Activated CD8-positive, alpha-beta memory T cell treated with anti-CD3 and anti-CD28 coated beads for 1 hour (primary cell): Measurements from ENCODE around the gene DTX3L.
A peak's percentile ranks its signal among the peaks of the same experiment; 100 is the strongest.
"Not testable (repeated sequence)": the region's sequence is repeated elsewhere in the genome, so short reads cannot be mapped to it uniquely, and the experiment has no call there.

Source experiments
- DNase-seq, 2 donors: peaks; one replicate each; pipeline ENCODE4 v3.0.0-alpha.2; 2020; ENCODE audit warnings: low read depth in 1 of 2; ENCODE audit errors: extremely low read depth in 1 of 2

The DTX3L gene

DNA sequence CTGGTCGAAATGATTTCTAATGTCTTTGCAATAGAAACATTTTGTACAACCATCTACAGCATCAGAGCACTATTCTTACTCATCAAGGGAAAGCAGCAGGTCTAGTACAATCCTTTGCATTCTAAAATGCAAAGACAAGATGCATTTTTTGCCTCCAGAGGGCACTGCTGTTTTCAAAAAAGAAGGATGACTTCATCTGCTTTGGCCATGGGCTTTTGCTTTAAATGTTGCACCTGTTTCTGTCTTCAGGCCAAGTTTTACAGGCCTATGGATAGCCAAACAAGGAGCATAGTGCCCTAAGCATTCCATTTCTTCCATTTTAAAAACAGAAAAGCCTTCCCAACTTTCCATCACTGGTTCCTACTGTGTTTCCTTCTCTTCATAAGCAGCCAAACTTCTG, 3.5 kb upstream of the DTX3L start:
- peak in 1 of 2 donors; percentile 14 for DNase-seq

DNA sequence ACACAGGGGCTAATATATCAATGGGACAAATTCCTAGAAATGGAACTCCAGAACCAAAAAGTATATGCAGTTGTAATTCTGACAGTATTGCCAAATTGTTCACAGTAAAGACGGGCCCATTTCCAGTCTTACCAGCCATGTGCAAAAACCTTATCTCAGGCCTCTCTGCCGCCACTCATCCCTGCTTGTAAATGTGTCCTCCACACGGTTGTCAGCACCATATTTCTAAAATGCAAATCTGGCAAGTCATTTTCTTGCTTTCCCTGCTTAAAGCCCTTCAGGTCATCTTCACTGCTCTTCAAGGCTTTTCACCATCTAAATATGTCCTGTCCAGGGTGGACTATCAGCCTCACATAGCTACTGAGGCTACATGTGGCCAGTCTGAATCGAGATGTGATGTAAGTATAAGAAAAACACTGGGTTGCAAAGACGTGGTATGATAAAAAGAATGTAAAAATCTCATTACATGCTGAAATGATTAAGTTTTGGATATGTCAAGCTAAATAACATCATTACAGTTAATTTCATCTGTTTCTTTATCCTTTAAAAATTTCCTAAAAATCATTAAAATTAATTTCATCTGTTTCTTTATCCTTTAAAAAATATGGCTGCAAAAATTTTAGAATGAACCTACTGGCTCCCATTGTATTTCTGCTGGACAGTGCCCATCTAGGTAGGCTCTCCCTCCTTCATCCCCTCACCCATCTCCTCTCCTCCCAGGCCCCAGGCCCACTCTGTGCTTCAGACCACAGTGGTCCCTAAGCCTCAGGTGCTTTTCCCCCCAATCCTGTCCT, 1.0 kb upstream of the DTX3L start:
- no peak for DNase-seq

DNA sequence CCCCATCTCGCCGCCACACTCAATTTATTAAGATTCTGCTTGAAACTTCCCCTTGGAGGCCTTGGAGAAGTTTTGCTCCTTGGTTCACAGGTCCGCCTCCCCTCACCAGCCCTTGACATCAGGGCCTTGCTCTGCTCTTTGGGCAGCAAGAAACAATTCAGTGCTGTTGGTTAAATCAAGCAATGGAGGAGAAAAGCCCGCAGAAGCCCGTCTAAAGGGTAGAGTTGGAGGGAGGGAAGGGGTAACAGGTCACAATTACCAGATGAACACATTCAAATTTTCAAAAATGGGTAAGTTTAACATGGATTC, 467 bp upstream of the DTX3L start:
- DNase-seq: no peak

DNA sequence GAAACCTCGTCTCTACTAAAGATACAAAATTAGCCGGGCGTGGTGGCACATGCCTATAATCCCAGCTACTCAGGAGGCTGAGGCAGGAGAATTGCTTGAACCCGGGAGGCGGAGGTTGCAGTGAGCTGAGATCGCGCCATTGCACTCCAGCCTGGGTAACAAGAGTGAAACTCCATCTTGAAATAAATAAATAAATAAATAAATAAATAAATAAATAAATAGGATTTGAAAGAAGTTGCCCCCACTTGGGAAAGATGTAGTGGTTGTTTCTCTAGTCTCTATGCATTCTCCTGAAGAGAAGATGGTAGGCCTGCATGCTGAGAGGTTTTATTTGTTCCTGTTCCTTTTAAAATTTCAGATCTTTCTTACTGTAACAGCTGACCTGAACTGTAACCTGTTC, 4.0 kb downstream of the DTX3L start:
- DNase-seq: not testable (repeated sequence)

DNA sequence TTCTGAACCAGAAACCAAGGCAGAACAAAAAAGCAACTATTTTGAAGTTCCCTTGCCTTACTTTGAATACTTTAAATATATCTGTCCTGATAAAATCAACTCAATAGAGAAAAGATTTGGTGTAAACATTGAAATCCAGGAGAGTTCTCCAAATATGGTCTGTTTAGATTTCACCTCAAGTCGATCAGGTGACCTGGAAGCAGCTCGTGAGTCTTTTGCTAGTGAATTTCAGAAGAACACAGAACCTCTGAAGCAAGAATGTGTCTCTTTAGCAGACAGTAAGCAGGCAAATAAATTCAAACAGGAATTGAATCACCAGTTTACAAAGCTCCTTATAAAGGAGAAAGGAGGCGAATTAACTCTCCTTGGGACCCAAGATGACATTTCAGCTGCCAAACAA, 4.6 kb downstream of the DTX3L start:
- no peak for DNase-seq

DNA sequence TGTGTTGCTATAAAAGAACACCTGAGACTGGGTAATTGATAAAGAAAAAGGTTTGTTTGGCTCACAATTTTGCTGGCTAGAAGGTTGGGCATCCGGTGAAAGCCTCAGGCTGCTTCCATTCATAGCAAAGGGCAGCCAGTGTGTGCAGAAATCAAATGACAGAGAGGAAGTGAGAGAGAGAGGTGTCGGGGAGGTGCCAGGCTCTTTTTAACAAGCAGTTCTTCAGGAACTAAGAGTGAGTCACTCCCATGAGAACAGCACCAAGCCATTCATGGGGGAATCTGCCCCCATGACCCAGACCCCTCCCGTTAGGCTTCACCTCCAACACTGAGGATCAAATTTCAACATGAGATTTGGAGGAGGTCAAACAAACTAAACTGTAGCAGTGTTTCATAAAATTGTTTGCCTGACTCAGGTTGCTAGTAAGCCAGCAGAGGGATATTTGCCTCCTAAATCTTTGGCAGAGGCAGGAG, 8.8 kb downstream of the DTX3L start:
- no peak for DNase-seq

DNA sequence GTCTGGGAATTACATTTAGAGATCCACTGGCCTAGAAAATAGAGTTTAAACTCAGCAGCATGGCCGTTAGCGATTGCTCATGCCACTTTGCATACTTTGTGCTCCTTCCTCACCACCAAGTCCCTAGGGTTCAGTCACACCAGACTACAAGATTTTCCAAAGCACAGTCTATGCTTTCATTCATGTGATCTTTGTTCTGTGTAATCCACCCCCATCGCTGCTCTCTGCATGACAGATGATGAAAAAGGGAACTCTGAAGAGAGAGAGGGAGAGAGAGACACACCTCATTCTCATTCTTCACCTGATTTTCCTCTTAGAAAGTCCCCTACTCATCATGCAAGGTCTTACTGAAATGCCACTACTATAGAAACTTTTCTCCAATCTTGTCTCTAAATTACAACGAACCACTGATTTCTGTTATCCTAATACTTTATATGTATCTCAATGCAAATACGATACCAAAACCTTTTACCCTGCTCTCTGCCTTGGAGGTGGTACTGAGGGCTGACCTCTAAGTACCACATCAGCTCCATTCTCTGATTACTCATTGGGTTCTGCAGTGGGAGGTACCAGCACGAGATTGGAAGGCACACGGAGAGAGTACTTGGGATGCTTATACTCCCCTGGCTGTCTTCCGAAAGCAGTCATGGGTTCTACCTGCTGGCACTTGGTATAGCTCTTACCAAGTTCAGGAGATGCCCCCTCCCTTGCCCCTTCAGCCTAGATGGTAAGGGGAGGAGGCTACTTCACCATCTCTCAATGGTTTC, 12.2 kb downstream of the DTX3L start:
- no peak for DNase-seq

DNA sequence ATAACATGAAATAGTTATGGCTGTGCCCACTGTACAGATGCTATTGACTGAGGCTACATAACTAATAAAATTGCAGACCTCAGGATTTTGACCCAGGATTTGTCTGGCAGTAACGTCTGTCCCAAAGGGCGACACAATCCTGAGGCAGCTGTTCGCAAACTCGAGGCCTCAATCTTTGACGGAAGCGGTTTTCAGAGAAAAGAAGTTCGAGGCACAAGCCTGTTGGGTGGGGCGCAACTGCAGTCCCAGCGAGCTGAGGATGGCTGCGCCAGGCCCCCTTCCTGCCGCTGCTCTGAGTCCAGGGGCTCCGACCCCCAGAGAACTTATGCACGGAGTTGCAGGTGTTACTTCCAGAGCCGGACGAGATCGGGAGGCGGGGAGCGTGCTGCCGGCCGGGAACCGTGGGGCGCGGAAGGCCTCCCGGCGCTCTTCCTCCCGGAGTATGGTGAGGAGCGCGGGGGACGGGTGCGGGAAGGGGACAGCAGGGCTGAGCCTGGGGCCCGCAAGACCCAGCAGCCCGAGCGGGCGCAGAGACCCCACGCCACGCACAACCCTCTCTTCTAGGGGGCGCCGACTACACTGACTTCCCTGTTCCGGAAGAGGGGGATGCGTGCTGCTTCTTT, 13.4 kb downstream of the DTX3L start, which contains the start of gene PARP15:
Gene PARP15, plus strand, starts transcription at position 242 of the 623 bp plus-strand sequence. Its CDS starts 18 bp downstream, at position 260.
- DNase-seq: peak in 1 of 2 donors; percentile 19

DNA sequence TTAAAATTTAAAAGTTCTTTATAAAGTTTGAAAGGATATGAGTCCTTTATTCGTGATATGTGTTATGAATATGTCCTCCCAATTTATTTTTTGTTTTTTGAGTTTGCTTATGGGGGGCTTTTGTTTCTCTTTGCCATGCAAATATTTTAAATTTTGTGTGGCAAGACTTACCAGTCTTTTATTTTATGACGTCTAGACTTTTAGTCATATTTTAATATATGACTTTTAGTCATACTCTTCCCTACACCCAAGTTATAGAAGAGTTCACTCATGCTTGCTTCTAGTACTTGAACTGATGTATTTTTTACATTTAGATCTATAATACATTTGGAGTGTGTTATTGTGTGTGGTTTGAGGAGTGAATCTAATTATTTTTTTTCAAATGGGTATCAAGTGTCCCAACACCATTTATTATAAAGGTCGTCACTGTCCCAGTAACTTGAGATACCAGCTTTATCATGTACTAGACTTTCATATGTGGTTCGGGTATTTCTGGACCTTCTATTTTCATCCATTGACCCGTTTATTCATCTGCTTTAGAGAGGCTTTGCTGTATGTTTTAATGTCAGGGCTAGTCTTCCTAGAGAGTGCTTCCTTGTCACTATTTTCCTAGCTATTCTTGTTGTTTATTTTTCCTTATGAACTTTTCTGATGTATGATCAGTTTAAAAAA, 14.1 kb downstream of the DTX3L start:
- DNase-seq: no peak

DNA sequence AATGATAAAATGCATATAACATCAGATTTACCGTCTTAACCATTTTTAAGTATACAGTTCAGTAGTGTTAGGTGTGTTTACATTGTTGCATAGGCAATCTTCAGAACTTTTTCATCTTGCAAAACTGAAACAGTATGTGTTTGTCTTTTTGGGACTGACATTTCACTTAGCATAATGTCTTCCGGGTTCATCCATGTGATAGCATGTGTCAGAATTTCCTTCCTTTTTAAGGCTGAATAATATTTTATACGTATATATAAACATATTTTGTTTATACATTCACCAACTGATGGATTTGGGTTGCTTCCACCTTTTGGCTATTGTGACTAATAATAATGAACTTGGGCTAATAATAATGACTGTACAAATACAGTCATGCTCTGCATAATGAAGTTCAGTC, 16.3 kb downstream of the DTX3L start:
- no peak for DNase-seq

DNA sequence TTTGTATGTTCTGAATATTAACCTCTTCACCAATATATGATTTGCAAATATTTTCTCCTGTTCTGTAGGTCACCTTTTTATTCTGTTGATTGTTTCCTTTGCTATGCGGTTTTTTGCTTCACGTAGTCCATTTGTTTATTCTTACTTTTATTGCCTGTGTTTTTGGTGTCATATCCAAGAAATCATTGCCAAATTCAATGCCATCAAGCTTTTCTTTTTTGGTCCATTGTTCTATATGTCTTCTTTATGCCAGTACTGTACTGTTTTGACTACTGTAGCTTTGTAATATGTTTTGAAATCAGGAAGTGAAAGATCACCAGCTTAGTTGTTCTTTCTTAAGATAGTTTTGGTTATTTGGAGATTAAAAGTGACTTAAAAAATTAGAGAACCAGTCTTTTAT, 17.5 kb downstream of the DTX3L start:
- DNase-seq: no peak

DNA sequence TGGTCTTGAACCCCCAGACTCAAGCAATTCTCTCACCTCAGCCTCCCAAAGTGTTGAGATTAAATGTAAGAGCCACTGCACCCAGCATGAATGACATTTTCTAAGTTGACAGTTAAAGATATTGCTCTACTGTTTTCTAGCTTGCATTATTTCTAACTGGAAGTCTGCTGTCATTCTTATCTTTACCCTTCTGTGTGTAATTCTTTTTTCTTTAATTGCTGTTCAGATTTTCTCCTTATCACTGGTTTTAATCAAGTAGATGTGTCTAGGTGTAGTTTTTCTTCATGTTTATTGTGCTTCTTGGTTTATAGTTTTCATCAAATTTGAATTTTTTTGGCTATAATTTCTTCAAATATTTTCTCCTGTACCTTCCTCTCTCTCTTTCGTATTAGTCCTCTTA, 18.3 kb downstream of the DTX3L start:
- no peak for DNase-seq

DNA sequence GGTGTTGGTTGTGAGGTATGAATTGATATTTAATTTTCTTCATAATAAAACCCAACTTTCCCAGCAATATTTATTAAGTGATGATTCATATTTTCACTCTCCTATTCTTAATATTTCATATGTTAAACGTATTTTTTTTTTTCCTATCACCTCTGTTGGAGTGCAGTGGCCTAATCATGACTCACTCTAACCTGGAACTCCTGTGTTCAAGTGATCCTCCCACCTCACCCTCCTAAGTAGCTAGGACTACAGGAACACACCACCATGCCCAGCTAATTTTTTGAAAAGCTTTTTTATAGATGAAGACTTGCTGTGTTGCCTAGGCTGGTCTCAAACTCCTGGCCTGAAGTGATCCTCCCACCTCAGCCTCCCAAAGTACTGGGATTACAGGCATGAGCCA, 22.0 kb downstream of the DTX3L start:
- DNase-seq: no peak

DNA sequence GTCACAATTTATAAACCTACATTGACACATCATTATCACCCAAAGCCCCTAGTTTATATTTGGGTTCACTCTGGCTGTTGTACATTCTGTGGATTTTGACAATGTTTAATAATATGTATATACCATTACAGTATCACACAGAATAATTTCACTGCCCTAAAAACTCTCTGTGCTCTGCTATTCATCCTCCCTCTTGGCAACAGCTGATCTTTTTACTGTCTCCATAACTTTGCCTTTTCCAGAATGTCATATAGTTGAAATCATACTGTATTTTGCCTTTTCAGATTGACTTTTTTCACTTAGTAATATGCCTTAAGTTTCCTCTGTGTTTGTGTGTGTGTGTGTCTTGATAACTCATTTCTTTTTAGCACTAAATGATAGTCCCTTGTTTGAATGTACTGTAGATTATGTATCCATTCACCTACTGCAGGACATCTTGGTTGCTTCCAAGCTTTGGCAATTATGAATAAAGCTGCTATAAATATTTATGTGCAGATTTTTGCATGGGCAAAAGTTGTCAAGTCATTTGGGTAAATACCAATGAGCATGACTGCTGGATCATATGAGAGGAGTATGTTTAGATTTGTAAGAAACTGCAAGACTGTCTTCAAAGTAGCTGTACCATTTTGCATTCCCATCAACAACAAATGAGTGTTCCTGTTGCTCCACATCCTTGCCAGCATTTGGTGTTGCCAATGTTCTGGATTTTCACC, 22.8 kb downstream of the DTX3L start:
- no peak for DNase-seq

DNA sequence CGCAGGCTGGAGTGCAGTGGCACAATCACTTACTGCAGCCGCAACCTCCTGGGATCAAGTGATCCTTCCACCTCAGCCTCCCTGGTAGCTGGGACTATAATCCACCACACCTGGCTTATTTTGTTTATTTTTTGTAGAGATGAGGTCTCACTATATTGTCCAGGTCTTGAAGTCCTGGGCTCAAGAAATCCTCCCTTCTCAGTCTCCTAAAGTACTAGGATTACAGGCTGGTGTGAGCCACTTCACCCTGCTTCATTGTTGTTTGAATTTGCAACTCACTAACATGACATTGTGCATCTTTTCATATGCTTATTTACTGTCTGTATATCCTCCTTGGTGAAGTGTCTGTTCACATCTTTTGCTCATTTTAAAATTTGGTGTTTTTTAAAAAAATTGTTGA, 23.4 kb downstream of the DTX3L start:
- no peak for DNase-seq

DNA sequence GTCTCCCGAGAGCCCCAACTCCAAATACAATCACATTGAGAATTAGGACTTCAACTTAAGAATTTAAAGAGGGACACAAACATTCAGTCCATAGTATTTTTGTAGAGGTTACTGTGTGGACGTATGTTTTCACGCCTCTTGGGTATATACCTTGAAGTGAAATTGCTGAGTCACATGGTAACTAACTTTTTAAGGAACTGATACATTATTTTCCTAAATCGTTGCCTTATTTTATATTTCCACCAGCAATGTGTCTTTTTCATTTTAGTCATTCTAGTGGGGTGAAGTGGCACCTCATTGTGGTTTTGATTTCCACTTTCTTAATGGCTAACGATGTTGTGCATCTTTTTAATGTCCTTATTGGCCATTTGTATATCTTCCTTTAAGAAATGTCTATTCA, 25.2 kb downstream of the DTX3L start:
- no peak for DNase-seq

DNA sequence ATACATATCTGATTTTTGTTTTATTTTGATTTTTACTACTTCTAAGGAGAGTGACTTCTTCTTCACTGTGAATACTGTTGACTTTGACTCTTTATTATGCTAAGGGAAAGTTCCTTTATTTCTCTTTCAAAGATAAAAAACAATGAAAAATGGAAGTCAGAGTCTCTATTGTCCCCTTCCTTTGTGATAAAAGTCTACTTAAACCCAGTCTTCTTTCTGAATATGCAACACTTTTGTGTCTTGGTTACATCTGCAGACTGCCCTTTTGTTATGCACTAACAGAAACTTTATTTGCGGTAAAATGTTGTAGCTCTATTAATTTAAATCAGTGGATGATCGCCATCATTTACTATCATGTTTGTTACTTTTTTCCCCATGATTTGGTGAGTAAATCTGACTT, 26.5 kb downstream of the DTX3L start:
- DNase-seq: no peak

DNA sequence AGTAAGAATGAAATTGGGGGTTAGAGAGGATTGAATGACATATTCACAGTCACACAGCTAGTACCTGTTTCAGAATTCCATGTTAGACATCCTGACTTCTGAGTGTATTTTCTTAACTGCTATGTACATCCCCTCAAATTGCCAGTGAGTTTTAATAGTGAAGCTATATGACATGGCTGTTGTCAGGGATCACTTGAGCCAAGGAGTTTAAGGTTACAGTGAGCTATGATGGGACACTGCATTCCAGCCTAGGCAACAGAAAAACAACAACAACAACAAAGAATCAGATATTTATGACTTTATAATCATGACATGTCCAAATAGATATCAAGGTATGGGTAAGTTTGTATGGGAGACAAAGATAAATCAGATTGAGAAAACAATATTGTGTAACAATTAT, 29.9 kb downstream of the DTX3L start:
- DNase-seq: no peak

DNA sequence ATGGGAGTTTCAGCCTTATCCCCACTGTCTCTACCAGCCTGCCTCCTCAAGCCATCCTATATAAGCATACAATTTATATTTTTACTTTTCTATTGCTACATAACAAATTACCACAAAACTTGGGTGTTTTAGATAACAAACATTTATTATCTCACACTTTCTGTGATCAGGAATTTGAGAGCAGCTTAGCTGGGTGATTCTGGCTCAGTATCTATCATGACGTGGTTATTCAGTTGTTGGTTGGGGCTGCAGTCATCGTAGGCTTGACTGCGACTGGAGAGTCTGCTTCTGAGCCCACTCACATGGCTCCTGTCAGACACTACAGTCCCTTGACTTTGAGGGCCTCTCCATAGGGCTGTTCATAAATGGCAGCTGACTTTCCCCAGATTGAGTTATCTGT, 34.0 kb downstream of the DTX3L start:
- DNase-seq: no peak

DNA sequence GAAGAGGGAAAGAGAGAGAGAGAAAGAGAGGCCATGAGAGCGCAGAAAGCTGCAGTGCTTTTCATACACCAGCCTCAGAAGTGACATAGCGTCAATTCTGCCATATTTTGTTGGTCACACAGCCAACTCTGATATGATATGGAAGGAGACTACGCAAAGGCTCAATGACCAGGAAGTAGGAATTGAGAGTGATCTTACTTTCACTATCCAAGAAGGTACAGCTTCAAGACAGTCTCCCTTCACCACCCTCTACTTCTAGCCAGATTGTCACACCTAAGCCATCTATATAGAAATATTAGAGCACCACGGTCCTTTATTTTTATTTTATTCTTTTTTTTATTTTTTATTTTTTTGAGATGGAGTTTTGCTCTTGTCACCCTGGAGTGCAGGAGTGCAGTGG, 34.4 kb downstream of the DTX3L start:
- no peak for DNase-seq
